Esophagus (tissue), 2 donors: ENCODE results near the gene HOXD13. TPM values are rescaled to one million over a fixed set of nuclear protein-coding genes. Genes with fewer than 3 reads are reported as not detected.

Experiments
- H3K27ac ChIP-seq, 2 donors: one replicate each; pipeline ENCODE4 v1.5.1; 2013; ENCODE audit warnings: low read depth in 2 of 2, mild to moderate bottlenecking in 2 of 2, inconsistent platforms in 1 of 2, low read length in 1 of 2, moderate library complexity in 1 of 2
- H3K27me3 ChIP-seq, 2 donors: one replicate each; pipeline ENCODE4 v1.6.1; 2013; ENCODE audit warnings: low read length in 2 of 2, control low read depth in 1 of 2, mild to moderate bottlenecking in 1 of 2; ENCODE audit not compliant: insufficient read depth in 2 of 2, control insufficient read depth in 1 of 2
- H3K36me3 ChIP-seq, 2 donors: one replicate each; pipeline ENCODE4 v1.6.1; 2013; ENCODE audit warnings: low read length in 1 of 2; ENCODE audit not compliant: control insufficient read depth in 2 of 2, insufficient read depth in 2 of 2
- H3K4me1 ChIP-seq, 2 donors: one replicate each; pipeline ENCODE4 v1.6.1; 2013; ENCODE audit warnings: low read length in 1 of 2; ENCODE audit not compliant: control insufficient read depth in 2 of 2, insufficient read depth in 2 of 2
- H3K4me3 ChIP-seq, 2 donors: one replicate each; pipeline ENCODE4 v1.5.1; 2013; ENCODE audit warnings: low read length in 2 of 2, mild to moderate bottlenecking in 2 of 2, low read depth in 1 of 2, moderate library complexity in 1 of 2
- H3K9me3 ChIP-seq, 2 donors: one replicate each; pipeline ENCODE4 v1.6.1; 2013; ENCODE audit warnings: mild to moderate bottlenecking in 2 of 2, low read depth in 1 of 2, low read length in 1 of 2, moderate library complexity in 1 of 2; ENCODE audit not compliant: control insufficient read depth in 2 of 2, insufficient read depth in 1 of 2
- WGBS, 2 donors: extraction: QIAGEN DNeasy Blood & Tissue Kit; methylation state at CpG; one replicate each; pipeline ENCODE4 v1.1.7; 2013; 5-methylcytosine and 5-hydroxymethylcytosine counted together
- polyA plus RNA-seq, 2 donors: library from polyadenylated mRNA; stranded (reverse); fragments of 200-250 nt; gene quantifications; one replicate each; pipeline ENCODE4 v1.2.3, GENCODE V29; 2013
- donor health status: healthy with polysubstance abuse.
- donor health status: Bipolar disorder and iron deficiency.

HOXD13 gene
- polyA plus RNA-seq, 2 donors = not detected

GRCh38 chr2:176110415-176111308, 18.1 kb downstream of the HOXD13 start:
- H3K4me3 ChIP-seq = no peak overlapping the region
- peaks cover 3 to 4% of the 10 kb centered on the region in 2 donors for H3K4me1 ChIP-seq
- H3K27me3 ChIP-seq = peaks cover 13 to 55% of the 10 kb centered on the region in 2 donors
- H3K27ac ChIP-seq = no peak overlapping the region
- no peaks in the 10 kb centered on the region for H3K36me3 ChIP-seq
- WGBS, 2 donors = 21 to 22% methylated on average over 7 of the region's 7 CpGs
- peaks cover 0 to 2% of the 10 kb centered on the region in 2 donors for H3K9me3 ChIP-seq

GRCh38 chr2:176111309-176111663, 18.8 kb downstream of the HOXD13 start:
- WGBS, 2 donors = 3 to 5% methylated on average over 16 of the region's 16 CpGs
- Histone ChIP-seq H3K36me3 (no peaks in the 10 kb centered on the region), H3K4me1 (peaks cover 3 to 4% of the 10 kb centered on the region in 2 donors), H3K9me3 (peaks cover 0 to 3% of the 10 kb centered on the region in 2 donors), H3K27me3 (peaks cover 16 to 60% of the 10 kb centered on the region in 2 donors), H3K27ac (no peak overlapping the region), H3K4me3 (no peak overlapping the region)

GRCh38 chr2:176111846-176112374, 19.4 kb downstream of the HOXD13 start:
- H3K27me3 ChIP-seq = peaks cover 17 to 57% of the 10 kb centered on the region in 2 donors
- 9 to 11% methylated on average over 29 of the region's 29 CpGs for WGBS, 2 donors
- no peak overlapping the region for H3K4me3 ChIP-seq
- peaks cover 3% of the 10 kb centered on the region in 2 donors for H3K4me1 ChIP-seq
- H3K27ac ChIP-seq = no peak overlapping the region
- H3K9me3 ChIP-seq = peaks cover 0 to 8% of the 10 kb centered on the region in 2 donors
- no peaks in the 10 kb centered on the region for H3K36me3 ChIP-seq

GRCh38 chr2:176112375-176113302, 20.1 kb downstream of the HOXD13 start:
- no peak overlapping the region for H3K4me3 ChIP-seq
- H3K9me3 ChIP-seq = peaks cover 0 to 14% of the 10 kb centered on the region in 2 donors
- WGBS, 2 donors = 15 to 17% methylated on average over 40 of the region's 40 CpGs
- H3K36me3 ChIP-seq = no peaks in the 10 kb centered on the region
- H3K27ac ChIP-seq = no peak overlapping the region
- H3K27me3 ChIP-seq = peaks cover 17 to 62% of the 10 kb centered on the region in 2 donors
- peaks cover 0 to 3% of the 10 kb centered on the region in 2 donors for H3K4me1 ChIP-seq

- no peaks in the 10 kb centered on the region for H3K4me1 ChIP-seq
- H3K9me3 ChIP-seq = peaks cover 0 to 14% of the 10 kb centered on the region in 2 donors
- H3K27ac ChIP-seq = no peak overlapping the region
- peaks cover 21 to 62% of the 10 kb centered on the region in 2 donors for H3K27me3 ChIP-seq
- WGBS, 2 donors = 13 to 17% methylated on average over 26 of the region's 26 CpGs
- no peak overlapping the region for H3K4me3 ChIP-seq
- no peaks in the 10 kb centered on the region for H3K36me3 ChIP-seq
These were observed 21.8 kb downstream of the HOXD13 start for GRCh38 chr2:176114120-176114929.

GRCh38 chr2:176114930-176115625, 22.6 kb downstream of the HOXD13 start:
- 21 to 24% methylated on average over 16 of the region's 16 CpGs for WGBS, 2 donors
- Histone ChIP-seq H3K4me3 (no peak overlapping the region), H3K4me1 (no peaks in the 10 kb centered on the region), H3K27me3 (peaks cover 19 to 60% of the 10 kb centered on the region in 2 donors), H3K36me3 (no peaks in the 10 kb centered on the region), H3K9me3 (peaks cover 0 to 14% of the 10 kb centered on the region in 2 donors), H3K27ac (no peak overlapping the region)

- Histone ChIP-seq H3K27ac (peak within 1 kb of the TSS in 1 of 2 donors; percentile 5), H3K4me1 (no peaks in the 10 kb centered on the region), H3K27me3 (peaks cover 19 to 65% of the 10 kb centered on the region in 2 donors), H3K4me3 (peak within 1 kb of the TSS in 1 of 2 donors; percentile 23), H3K36me3 (no peaks in the 10 kb centered on the region), H3K9me3 (peaks cover 0 to 14% of the 10 kb centered on the region in 2 donors)
- WGBS, 2 donors = 12 to 13% methylated on average over 66 of the region's 66 CpGs
These were observed 23.6 kb downstream of the HOXD13 start, which contains the start of gene HOXD10 for GRCh38 chr2:176115883-176116813. HOXD10 (plus strand) TSS chr2:176116778; CDS start chr2:176116834, 56 bp downstream.
